Activated naive CD4-positive, alpha-beta T cell treated with anti-CD3 and anti-CD28 coated beads, Interleukin-2, amount 50 U/mL, for 72 hours (primary cell): Measurements from ENCODE around the gene KCNK10. TPM values are rescaled to one million over a fixed set of nuclear protein-coding genes. Genes with fewer than 3 reads are reported as not detected.
A peak's percentile ranks its signal among the peaks of the same experiment; 100 is the strongest.

Experiments used
- ATAC-seq, 2 donors: fragments of 150-1000 bp; cut with Tn5 transposase; 2 replicates each; pipeline ENCODE4 v1.10.0; 2021; ENCODE audit warnings: mild to moderate bottlenecking in 2 of 2, moderate library complexity in 2 of 2
- DNase-seq, 2 donors: peaks; one replicate each; pipeline ENCODE4 v3.0.0; 2021 to 2022; ENCODE audit warnings: low spot score in 2 of 2
- H3K27ac Mint-ChIP-seq, 2 donors: one replicate each; pipeline ENCODE4 v1.8.0; 2022; ENCODE audit warnings: mild to moderate bottlenecking in 2 of 2, mixed read lengths in 2 of 2
- H3K36me3 Mint-ChIP-seq, 2 donors: one replicate each; pipeline ENCODE4 v1.8.0; 2022; ENCODE audit warnings: mixed read lengths in 2 of 2
- H3K9me3 Mint-ChIP-seq, 2 donors: one replicate each; pipeline ENCODE4 v1.8.0; 2022; ENCODE audit warnings: mixed read lengths in 2 of 2
- total RNA-seq, 2 donors: library from RNA; stranded (reverse); gene quantifications; one replicate each; pipeline ENCODE4 v1.2.3, GENCODE V29; 2022

Gene KCNK10
- total RNA-seq, 2 donors from 2014 or later, result not detected

DNA sequence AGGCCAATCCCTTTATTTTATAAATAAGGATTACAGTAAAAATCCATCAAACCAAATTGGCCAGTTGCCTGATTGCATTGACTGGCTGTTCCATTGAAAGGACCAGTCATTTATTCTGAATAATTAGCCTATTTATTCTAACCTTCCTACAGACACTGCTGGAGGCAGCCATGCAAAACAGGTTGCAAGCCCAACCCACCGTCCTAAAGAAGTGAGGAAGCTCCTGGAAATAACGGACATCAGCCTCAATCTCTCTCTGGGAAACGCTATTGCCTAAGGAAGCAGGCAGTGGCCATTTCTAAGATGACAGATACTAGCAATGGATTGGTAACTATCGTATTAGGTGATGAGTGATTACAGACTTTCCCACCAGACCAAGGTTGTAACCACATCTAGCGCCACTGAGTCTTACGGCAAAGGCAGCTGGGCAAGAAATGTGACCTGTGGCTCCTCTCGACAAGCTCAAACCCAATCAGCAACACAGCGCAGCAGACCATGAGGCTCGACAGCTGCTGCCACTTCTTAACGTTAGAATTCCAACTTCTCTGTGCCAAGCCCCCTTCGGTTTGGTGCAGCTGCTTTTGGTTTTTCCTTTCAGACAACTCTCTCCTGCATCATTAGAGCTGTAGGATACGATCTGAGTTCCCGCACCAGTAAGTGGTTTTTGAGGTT, 134.2 kb downstream of the KCNK10 start:
- Mint-ChIP-seq H3K9me3 (no peaks in the 10 kb centered on the region), H3K27ac (no peak overlapping the region), H3K36me3 (no peaks in the 10 kb centered on the region)
- ATAC-seq, result peak in 1 of 2 donors; percentile 30
- no peak for DNase-seq

DNA sequence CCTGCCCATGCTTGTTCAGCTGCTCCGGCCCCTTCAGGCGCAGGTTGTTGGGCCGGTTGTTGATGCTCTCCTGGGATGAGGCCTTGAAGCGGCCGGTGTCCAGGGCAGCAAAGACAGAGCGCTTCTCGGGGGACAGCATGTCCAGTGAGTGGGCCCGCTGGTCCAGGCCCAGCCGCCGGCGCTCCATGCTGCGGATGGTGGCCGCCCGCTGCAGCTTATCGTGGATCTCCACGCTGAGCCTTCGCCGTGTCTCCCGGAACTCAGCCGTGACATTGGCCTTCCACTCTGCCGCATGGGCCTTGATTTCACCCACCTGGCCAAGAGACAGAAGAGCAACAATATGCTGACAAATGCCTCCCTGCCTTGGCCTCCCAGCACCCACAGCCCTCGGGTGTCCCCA, 137.2 kb downstream of the KCNK10 start:
- DNase-seq (no peak), ATAC-seq (no peak)
- Mint-ChIP-seq H3K27ac (no peak overlapping the region), H3K36me3 (no peaks in the 10 kb centered on the region), H3K9me3 (no peaks in the 10 kb centered on the region)

DNA sequence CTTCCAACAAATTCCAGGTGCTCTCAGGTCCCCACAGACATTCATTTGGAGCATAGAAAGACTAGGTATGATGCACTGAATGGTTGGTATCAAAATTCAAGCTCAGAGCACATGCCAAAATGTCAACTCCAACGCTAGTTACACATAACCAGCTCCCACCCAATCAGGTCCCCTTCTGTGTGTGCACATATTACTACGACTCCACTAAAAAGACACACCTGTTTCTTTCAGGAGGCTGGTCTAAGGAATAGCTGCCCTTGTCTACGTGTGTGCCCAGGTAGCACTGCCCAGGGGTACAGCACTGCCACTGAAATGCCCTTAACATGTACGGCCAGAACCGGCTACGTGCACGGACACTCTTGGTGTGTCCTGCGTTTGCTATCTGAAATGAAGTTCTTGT, 138.1 kb downstream of the KCNK10 start:
- ATAC-seq, result no peak
- Mint-ChIP-seq H3K36me3 (no peaks in the 10 kb centered on the region), H3K9me3 (no peaks in the 10 kb centered on the region), H3K27ac (no peak overlapping the region)
- no peak for DNase-seq

DNA sequence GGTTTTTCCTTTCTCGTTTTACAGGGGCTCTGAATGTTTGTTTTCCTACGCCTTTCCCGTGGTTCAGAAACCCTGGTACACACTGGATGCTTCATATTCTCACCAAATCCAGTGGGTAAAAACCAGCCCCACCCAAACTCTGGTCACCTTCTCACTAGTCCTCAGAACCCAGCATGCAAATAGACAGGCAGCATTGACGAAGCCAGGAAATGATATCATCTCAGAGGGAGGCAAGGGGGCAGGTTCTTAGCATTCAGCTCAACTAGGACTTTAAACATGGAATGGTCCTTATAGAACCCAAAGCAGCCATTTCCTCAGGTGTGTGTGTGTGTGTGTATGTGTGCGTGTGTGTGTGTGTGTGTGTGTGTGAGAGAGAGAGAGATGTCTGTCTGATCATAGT, 142.0 kb downstream of the KCNK10 start:
- Mint-ChIP-seq H3K36me3 (no peaks in the 10 kb centered on the region), H3K9me3 (no peaks in the 10 kb centered on the region), H3K27ac (no peak overlapping the region)
- no peak for ATAC-seq
- no peak for DNase-seq

DNA sequence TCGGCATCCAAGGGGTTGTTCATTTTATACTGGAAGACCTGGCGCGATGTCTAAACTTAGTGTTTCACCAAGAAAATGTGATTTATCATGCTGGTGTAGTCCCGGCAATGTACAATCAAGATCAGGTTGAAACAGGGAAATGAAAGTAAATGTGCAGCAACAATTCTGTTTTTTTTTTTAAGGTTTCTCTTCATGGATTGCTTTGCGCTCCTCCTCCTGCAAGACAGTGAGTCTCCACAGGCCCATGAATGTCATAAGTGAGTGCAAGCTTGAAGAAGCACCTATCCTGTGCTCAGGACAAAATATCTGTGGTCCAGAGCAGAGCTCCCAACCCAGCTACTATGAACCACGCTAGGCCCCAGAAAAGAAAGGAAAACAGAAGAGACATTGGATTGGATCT, 143.4 kb downstream of the KCNK10 start:
- Mint-ChIP-seq H3K27ac (no peak overlapping the region), H3K9me3 (no peaks in the 10 kb centered on the region), H3K36me3 (no peaks in the 10 kb centered on the region)
- DNase-seq, result no peak
- no peak for ATAC-seq

DNA sequence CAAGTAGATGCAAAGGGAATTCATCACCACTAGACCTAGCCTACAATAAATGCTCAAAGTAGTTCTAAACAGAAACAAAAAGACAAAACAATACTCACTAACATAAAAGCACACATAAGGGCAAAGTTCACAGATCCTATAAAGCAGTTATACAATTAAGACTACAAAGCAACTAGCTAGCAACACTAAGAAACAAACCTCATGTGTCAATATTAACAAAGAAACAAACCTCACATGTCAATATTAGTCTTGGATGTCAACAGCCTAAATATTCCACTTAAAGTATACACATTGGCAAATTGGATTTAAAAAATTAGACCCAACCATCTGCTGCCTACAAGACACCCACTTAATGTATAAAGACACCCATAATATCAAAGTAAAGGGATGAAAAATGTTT, 152.7 kb downstream of the KCNK10 start:
- ATAC-seq, result no peak
- Mint-ChIP-seq H3K9me3 (no peaks in the 10 kb centered on the region), H3K27ac (no peak overlapping the region), H3K36me3 (no peaks in the 10 kb centered on the region)
- DNase-seq, result no peak

DNA sequence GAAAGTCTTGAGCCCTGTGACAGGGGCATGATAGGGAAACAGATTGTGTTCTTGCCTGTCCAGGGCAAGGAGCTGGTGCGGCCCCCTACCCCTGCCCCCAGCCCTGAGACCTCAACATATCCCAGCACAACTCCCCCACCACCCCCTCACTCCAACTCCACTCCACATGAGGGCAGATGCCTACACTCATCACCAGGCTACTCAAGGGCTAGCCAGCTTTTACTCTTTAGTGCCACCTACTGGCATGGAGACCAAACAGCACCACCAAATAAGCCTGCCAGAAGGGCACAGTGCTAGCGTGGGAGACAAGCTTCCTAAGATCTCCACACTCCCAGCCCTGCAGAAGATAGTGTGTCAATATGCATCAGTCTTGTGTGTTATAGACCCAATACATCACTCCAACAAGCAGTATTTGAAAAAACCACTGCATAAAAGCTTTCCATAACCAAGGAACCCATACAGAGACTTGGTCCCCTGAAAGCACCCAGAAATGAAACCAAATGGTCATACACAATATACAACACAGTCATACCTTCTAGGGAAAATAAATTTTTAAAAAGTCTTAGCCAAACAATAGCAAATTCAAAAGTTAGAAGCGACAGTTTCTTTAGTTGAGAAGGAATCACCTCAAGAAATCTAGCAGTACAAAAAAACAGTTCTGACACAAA, 154.4 kb downstream of the KCNK10 start:
- Mint-ChIP-seq H3K27ac (no peak overlapping the region), H3K36me3 (no peaks in the 10 kb centered on the region), H3K9me3 (no peaks in the 10 kb centered on the region)
- ATAC-seq, result peak; percentile 93 to 97
- DNase-seq, result peak in 1 of 2 donors; percentile 66

DNA sequence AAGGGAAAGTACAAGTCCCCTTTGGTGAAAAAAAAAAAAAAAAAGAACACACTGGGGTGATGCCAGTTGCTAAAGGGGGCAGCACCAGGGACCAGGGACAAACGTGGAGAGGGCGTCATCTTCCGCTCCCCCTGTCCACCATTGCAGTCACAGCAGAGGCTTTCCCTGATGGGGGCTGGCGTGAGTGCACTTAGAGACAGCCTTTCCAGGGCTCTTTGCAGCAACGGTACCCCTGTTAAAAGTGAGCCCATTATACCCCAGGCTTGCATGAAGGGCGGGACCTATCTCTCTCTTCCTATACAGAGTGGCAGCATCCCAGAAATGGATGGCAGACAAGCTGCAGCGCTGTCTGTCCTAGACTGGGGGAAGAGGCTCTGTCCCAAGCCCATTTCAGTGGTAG, 155.0 kb downstream of the KCNK10 start:
- no peak overlapping the region for H3K27ac Mint-ChIP-seq
- DNase-seq, result no peak
- peak in 1 of 2 donors; percentile 24 for ATAC-seq
- no peaks in the 10 kb centered on the region for H3K9me3 Mint-ChIP-seq
- no peaks in the 10 kb centered on the region for H3K36me3 Mint-ChIP-seq

DNA sequence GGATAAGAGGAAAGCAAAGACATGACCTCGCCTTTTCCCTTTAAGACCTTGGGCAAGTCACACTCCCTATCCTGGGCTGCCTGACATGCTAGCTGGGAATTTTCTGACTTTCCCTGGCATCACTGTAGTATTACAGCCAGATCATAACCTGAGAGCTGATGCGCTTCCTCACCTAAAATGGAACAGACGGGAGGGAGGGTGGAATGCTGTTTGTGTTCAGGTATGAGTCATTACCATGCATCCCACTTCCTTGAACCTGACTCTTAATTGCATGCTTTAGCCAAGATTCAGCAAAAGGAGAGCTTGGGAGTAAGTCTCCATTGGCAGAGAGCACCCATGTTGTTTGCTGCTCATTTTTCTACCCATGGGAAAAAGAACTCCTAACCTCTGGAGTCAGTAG, 156.5 kb downstream of the KCNK10 start:
- Mint-ChIP-seq H3K9me3 (no peaks in the 10 kb centered on the region), H3K36me3 (no peaks in the 10 kb centered on the region), H3K27ac (no peak overlapping the region)
- DNase-seq (no peak), ATAC-seq (no peak)

DNA sequence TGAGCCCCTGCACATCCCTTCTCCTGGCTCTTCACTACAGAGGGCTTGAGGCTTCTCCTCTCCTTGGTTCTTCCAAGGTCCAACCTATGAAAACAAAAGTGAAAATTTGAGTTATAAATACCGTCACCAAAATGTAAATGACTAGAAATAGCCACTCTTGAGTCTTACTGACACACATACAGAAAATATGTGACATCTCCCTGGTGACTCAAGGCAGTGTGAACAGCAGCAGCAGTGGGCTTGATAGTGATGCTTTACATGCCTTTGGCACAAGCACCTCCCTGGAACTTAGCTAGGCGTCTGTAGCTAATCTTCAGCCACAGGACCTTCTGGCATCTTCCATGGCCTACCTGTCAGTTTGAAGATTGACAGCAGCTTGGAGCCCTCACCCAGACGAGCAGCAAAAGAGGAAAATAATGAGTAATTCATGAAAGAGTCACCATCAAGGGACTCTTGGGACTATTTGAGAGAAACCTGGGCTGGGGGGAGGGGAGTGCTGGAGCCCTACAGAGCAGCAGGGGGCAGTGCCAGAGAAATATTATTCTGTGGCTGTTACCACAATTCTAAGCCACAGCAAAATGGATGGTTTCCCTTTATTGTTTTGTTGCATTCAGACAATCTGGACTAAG, 158.0 kb downstream of the KCNK10 start:
- Mint-ChIP-seq H3K9me3 (no peaks in the 10 kb centered on the region), H3K36me3 (no peaks in the 10 kb centered on the region), H3K27ac (peak overlapping the region in 1 of 2 donors; percentile 78)
- no peak for ATAC-seq
- no peak for DNase-seq

DNA sequence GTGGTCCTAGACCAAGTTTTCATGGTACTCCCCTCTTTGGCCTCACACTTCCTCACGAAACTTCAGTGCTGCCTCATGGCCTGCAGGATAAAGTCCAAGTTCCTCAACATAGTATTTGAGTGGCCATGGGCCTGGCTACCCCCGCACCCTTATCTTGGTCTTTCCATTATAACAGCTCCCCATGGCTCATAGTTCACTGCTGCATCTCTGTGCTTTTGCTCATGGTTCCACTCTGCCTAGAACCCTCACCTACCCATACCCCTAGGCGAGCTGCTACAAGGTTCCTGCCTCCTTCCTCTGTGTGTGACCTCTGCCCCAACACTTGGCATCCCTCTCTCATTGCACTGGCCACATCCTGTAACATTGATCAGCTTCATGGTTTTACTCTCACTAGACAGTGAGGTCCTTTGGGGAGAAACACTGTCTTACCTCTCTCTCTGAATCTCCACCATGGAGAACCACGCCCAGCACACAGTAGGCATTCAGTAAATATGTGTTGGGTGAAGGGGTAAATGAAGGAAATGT, 159.3 kb downstream of the KCNK10 start:
- DNase-seq (no peak), ATAC-seq (no peak)
- no peak overlapping the region for H3K27ac Mint-ChIP-seq
- no peaks in the 10 kb centered on the region for H3K9me3 Mint-ChIP-seq
- H3K36me3 Mint-ChIP-seq, result no peaks in the 10 kb centered on the region

DNA sequence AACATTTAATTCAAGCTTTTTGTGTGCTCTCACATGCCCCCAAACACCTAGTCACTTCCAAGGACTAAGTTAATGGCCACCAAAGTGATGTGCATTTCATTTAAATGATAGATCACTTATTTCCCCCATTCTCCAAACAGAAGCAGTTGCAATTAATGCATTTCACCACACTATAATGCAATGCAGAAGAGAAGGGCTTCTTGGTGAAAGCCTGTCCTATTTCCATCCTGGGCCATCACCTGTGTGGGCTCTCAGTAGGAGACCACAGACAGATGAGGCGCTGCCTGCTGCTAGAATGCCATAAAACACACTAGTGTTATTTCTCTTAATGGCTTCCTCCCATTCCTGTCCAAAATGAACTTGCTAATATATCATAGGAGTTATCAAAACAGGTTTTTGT, 166.9 kb downstream of the KCNK10 start:
- H3K27ac Mint-ChIP-seq, result no peak overlapping the region
- no peaks in the 10 kb centered on the region for H3K36me3 Mint-ChIP-seq
- ATAC-seq, result no peak
- H3K9me3 Mint-ChIP-seq, result no peaks in the 10 kb centered on the region
- DNase-seq, result no peak

DNA sequence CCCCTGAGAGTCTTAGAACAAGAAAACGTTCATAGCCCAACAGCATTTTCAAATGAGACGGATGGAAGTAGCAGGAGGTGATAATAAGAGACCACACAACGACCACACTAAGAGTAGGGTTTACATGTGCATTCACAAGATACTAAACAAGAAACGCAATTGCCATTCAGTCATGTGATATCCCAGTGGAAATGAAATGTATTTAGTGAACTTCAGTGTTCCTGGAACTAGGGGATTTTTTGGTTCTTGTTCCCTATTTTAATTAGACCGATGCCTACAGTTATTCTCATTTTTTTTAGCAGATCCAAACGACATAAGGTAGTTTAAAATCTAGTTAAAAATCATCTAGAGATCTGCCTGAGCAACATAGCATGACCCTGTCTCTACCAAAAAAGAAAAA, 168.1 kb downstream of the KCNK10 start:
- DNase-seq (no peak), ATAC-seq (no peak)
- Mint-ChIP-seq H3K27ac (no peak overlapping the region), H3K9me3 (no peaks in the 10 kb centered on the region), H3K36me3 (no peaks in the 10 kb centered on the region)

DNA sequence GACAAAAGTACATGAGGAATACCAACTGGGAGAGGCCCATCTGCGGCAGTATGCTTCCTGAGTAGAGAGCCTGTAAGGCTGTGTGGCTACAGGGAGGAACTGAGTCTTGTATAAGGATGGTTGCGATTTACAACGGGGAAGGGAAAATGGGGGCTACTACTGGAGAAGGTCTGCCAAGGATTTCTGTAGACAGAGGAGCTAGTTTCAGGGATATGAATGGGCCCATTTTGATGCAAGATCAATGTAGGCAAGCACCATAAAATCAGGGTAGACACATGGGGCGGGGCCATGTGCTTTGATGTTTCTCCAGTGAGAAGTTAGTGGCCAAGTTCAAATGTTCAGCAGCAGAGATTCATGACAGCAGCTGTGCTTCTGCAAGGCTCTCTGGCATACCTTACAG, 168.7 kb downstream of the KCNK10 start:
- ATAC-seq (no peak), DNase-seq (no peak)
- Mint-ChIP-seq H3K9me3 (no peaks in the 10 kb centered on the region), H3K36me3 (no peaks in the 10 kb centered on the region), H3K27ac (no peak overlapping the region)

DNA sequence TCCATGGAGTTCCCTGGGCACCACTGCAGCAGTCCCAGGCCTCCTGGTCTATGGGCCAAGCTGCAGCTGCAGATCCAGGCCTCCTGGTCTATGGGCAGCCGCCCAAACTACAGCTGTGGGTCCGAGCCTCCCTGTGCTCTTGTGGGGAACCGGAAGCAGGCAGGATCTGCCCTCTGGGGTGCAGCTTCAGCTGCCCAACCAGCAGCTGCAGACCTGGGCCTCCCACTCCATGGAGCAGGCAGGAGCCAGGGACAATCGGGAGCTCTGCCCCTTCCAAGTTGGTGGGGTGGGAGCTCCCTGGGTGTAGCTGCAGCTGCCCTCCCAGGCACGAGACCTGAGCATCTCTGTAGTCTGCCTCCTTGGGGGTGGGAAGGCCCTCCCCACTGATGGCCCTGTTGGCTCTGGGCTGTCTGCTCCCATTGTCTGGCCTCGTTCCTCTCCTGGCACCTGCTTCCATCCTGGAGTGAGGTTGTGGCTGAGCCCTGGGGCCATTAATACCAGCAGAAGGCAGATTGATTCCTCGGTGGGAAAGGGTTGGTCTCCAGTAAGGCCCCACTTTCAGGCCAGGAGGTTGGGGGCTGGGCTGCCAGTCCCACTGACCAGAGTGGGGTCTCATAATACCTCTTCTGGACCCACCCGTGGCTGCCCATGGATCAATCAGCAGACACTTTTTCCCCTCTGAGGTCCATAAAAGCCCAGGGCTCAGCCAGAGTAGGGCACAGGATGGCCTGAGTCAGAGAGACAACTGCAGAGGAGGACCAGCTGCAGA, 176.0 kb downstream of the KCNK10 start:
- Mint-ChIP-seq H3K27ac (no peak overlapping the region), H3K9me3 (no peaks in the 10 kb centered on the region), H3K36me3 (no peaks in the 10 kb centered on the region)
- DNase-seq, result no peak
- ATAC-seq, result no peak

DNA sequence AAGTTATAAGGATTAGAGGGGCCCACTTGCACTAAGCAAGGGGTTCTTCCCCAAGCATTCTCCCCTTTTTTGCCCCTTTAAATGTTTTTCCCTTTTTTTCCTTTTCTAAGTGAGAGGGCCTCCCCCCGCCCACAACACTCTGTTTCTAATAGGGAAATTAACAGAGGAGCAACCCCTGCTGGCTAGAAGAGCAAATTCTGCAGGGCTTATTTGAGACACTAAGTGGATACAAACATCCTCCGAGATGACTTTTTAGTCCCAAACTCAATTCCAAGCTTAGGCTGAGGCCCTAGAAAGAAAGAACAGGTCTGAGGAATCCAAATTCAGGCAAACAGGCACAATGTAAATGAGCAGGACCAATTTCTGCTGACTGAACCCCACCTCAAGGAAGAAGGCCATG, 179.3 kb downstream of the KCNK10 start:
- Mint-ChIP-seq H3K9me3 (no peaks in the 10 kb centered on the region), H3K36me3 (no peaks in the 10 kb centered on the region), H3K27ac (no peak overlapping the region)
- DNase-seq (no peak), ATAC-seq (no peak)

DNA sequence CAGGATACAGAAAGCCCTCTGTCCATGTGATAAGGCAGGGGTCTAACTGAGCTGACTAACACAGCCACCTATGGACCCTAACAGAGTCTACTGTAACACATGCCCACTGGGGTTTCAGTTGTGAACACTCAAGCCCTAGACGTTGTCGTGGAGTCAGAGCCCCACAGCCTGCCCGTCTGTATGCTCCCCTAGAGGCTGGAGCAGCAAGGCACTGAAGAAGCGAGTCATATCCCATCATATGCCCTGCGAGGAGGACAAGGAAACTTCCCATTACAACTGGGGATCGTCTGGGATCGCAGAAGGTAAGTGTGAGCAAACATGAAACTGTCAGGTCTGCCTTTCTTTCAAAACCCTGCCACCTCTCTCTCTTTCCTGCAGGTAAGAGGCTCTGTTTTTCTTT, 180.1 kb downstream of the KCNK10 start:
- H3K36me3 Mint-ChIP-seq, result no peaks in the 10 kb centered on the region
- H3K27ac Mint-ChIP-seq, result no peak overlapping the region
- DNase-seq (no peak), ATAC-seq (no peak)
- H3K9me3 Mint-ChIP-seq, result no peaks in the 10 kb centered on the region
